Measurements from ENCODE around the gene EMP3. TPM values are rescaled to one million over a fixed set of nuclear protein-coding genes. Genes with fewer than 3 reads are reported as not detected.

Gene EMP3
- total and polyA plus RNA-seq, 2 of the 4 experiments (the other 2 are of a cell fraction) = 147 to 632 TPM

DNA sequence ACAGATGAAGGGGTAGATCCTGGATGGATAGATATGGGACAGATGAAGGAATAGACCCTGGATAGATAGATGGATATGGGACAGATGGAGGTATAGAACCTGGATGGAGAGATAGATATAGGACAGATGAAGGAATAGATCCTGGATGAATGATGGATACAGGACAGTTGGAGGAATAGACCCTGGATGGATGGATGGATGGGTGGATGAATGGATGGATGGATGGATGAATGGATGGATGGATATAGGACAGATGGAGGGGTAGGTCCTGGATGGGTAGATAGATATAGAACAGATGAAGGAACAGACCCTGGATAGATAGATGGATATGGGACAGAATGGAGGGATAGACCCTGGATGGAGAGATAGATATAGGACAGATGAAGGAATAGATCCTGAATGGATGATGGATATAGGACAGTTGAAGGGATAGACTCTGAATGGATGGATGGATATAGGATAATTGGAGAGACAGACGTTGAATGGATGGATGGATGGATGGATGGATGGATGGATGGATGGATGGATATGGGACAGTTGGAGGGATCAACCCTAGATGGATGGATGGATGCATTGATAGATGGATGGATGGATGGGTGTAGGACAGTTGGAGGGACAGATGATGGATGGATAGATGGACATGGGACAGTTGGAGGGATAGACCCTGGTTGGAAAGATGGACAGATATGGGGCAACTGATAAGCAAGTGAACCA, 23.3 kb upstream of the EMP3 start:
- TF ChIP-seq NFE2L2 (IDR thresholded peaks at IDR 0.05; ENCODE audit: low read depth, low read length) = no peak
- no peak for TF ChIP-seq CHD1 (IDR thresholded peaks at IDR 0.05; ENCODE audit: low read depth, low read length)
- no peak for TF ChIP-seq FOS (IDR thresholded peaks at IDR 0.05; ENCODE audit: low read depth, low read length)
- no peak for TF ChIP-seq SMC3 (IDR thresholded peaks at IDR 0.05; ENCODE audit: low read depth, low read length)
- Histone ChIP-seq H3K18ac (ENCODE audit: low read depth, low read length) (no peak overlapping the region), H3K14ac (replicated peaks; ENCODE audit: low read depth, low read length) (no peak overlapping the region), H3K56ac (ENCODE audit: extremely low read depth, insufficient read depth, low read length) (no peak overlapping the region), H3K36me3 (ENCODE audit: control insufficient read depth, insufficient read depth, low read length) (no peaks in the 10 kb centered on the region), H3K9me1 (ENCODE audit: insufficient read depth, low read length) (no peaks in the 10 kb centered on the region), H2AFZ (replicated peaks; ENCODE audit: low read length, poor library complexity) (no peak overlapping the region), H2BK15ac (ENCODE audit: low read depth, low read length) (no peak overlapping the region), H3K4ac (ENCODE audit: low read depth, low read length) (no peak overlapping the region), H3K9me3 (ENCODE audit: control insufficient read depth, insufficient read depth, low read length) (no peaks in the 10 kb centered on the region), H2AK9ac (replicated peaks; ENCODE audit: low read depth, low read length, poor library complexity) (no peak overlapping the region), H3K4me1 (ENCODE audit: control insufficient read depth, insufficient read depth, low read length) (no peaks in the 10 kb centered on the region), H3K4me2 (ENCODE audit: low read depth, low read length) (no peak overlapping the region), H3K27ac (ENCODE audit: insufficient read depth, low read length) (no peak overlapping the region), H2BK20ac (ENCODE audit: low read depth, low read length) (no peak overlapping the region), H4K20me1 (ENCODE audit: insufficient read depth, low read length) (no peaks in the 10 kb centered on the region), H2BK120ac (ENCODE audit: low read depth, low read length) (no peak overlapping the region), H3K79me1 (ENCODE audit: low read depth in 1 of 2, low read length in 2 of 2) (no peaks in the 10 kb centered on the region), H2BK5ac (ENCODE audit: low read depth, low read length, poor library complexity, severe bottlenecking) (no peak overlapping the region), H4K5ac (ENCODE audit: low read depth, low read length) (no peak overlapping the region), H2AK5ac (ENCODE audit: low read depth, low read length) (no peak overlapping the region), H3K23ac (ENCODE audit: low read depth, low read length) (no peak overlapping the region), H4K8ac (ENCODE audit: low read depth in 2 of 2, low read length in 2 of 2) (no peak overlapping the region), H3K27me3 (ENCODE audit: control insufficient read depth, insufficient read depth, low read length) (peaks cover 14% of the 10 kb centered on the region), H3K9ac (ENCODE audit: low read depth, low read length) (no peak overlapping the region), H4K91ac (ENCODE audit: insufficient read depth, low read depth, low read length) (no peak overlapping the region), H3K4me3 (ENCODE audit: insufficient read depth, low read depth, low read length) (no peak overlapping the region)
- dilution Hi-C loops (cut with HindIII; ENCODE audit: low sequenced_read_pairs, unreplicated experiment) = no loop called here
- BruUV-seq (replicated peaks) = no TSS peak
- WGBS, 2 experiments (ENCODE audit: extremely low coverage in 2 of 2, insufficient read length in 1 of 2) = 83% methylated on average over 1 of the region's 1 CpG; no CpG with 5 or more reads in 1 of the 2 experiments
- intact Hi-C loops (cut with micrococcal nuclease) = no loop called here
- ChIA-PET CTCF (no interaction called here), POLR2A (ENCODE audit: unreplicated experiment) (no interaction called here)
- ATAC-seq (ENCODE audit: low read depth) (no peak), DNase-seq (no peak)
- in situ Hi-C loops (cut with MboI; ENCODE audit: low sequenced_read_pairs) = no loop called here

Data from IMR-90 (cell line).